Fibroblast of upper back skin (primary cell): ENCODE results near the gene CIBAR2.

Experiments
- DNase-seq: peaks from one replicate; pipeline ENCODE4 v3.0.0-alpha.2; 2013

CIBAR2 gene

GRCh38 chr16:85112364-85112763 lies at the start of gene CIBAR2:
Gene CIBAR2, minus strand, starts transcription at chr16:85112472. Its CDS starts 120 bp downstream, at chr16:85112352.
- no peak for DNase-seq

DNA sequence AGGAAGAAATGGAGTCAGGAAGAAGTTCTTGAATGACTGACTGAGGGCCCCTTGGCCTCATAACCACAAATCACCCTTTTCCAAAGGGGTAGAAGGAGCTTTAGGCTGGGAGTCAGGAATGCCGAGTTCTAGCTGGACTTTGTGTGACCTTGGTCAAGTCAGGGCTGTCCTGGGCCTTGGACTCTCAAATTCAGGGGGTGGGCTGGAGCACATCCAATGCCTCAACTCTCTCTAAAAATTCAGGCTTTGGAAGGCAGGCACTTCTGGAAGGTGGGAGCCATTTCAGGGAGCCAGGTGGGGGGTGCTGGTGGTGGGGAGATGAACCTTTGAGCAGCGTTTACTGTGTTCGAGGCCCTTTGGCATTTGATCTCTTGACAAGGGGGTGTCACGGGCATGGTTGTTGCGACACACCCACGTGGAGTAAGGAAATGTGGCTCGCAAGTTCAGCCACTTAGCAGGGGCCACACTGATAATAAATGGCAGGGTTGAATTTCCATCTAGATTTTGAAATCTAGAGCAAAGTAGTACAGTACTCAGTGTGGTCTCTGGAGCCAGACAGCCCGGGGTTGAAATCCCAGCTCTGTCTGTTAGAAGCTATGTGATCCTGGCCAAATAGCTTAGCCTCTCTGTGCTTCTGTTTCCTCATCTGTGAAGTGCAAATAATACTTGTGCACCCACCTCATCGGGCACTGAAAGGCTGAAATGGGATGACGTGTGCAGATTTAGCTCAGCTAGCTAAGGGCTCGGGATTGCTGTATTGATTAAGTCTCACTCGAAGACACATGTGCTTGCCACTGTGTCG lies 47.1 kb upstream of the CIBAR2 start:
- no peak for DNase-seq

- DNase-seq, result no peak
Measured at GRCh38 chr16:85158743-85159178, 46.5 kb upstream of the CIBAR2 start.

DNA sequence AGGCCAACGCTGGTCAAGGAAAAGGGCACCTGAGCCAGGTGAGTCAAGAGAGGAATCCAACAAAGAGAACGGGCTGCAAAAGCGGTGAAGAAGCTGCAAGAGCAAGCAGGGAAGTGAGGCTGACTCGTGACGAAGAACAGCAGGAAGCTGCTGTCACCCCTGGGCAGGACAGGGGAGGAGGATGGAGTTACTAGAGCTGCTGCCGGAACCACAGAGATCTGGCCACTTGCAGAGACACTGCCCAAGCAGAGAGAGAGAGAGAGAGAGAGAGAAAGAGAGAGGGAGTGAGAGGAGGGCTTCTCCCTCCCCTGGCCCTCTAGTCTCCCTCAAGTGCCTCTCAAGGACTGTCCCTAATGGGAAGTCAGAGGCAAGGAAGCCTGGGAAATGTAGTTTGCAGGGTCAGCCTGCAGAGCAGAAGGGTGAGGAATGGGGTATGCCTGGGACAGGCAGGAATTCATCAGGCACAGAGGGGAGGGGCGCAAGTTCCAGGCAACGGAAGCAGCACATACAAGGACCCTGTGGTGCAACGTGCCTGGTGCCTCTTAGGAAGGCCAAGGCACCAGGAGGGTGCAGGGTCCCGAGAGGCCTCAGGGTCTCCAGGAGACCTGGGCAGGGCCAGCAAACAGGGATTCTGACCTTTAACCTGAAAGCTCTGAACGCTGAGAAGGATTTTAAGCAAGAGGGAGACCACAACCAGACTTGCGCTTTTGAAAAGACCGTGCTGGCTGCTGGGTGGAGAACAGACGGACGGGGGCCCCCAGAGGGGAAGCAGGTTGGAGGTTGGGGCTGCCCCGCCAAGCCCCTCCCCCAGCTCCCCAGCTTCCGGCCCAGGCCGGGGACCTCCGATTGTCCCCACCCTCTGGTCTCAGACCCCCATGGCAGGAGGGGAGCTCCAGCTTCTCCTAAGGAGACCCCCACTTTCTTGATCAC lies 45.8 kb upstream of the CIBAR2 start:
- DNase-seq, result no peak

DNA sequence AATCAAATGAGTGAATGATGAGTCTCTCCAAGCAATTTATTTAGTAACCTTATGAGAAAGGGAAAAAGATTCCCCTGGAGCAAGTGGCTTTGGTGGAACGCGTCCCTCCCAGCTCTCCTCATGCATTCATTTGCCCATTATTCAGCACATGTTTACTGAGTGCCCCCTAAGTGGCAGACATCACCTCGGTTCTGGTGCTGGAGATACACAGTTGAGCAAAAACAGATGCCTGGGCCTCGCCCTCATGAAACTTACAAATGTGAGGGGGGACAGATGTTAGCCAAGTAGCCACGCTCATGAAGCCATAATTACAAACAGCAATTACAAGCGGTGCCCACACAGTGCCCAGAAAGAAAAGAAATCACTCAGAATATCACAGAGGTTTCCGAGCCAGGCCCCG lies 45.1 kb upstream of the CIBAR2 start:
- DNase-seq, result no peak

GRCh38 chr16:85156869-85157268 lies 44.6 kb upstream of the CIBAR2 start:
- no peak for DNase-seq

- no peak for DNase-seq
Measured at GRCh38 chr16:85156440-85156839, 44.2 kb upstream of the CIBAR2 start.

DNA sequence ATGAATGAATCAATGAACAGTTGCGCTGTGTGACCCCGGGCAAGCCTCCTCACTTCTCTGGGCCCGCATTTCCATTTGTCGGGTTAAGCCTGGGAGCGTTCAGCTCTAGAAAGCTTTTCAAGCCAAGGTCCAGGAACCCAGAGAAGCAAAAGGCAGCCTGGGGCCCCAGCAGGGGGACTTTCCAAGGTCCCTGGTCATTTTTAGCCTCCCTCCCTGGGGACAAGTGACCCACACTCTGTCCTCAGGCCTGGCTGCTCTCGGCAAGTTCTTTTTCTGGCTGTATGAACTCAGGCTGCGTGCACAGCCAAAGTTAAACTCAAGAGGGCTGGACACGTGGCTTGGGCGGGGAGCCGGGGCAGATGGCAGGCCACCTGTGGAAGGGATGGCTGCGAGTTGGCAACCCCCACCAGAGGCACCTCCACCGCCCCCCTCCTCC lies 41.4 kb upstream of the CIBAR2 start:
- no peak for DNase-seq

DNA sequence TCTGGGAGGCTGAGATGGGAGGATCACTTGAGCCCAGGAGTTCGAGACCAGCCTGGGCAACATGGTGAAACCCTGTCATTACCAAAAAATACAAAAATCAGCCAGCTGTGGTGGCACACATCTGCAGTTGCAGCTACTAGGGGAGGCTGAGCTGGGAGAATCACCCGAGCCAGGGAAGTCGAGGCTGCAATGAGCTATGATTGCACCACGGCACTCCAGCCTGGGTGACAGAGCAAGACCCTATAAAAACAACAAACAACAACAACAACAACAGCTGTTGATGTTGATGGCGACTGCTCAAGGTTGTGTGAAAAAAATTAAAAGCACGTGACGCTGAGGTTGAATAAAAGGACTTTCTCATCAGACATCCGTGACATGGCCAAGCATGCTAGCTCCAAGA lies 40.8 kb upstream of the CIBAR2 start:
- DNase-seq, result no peak

DNA sequence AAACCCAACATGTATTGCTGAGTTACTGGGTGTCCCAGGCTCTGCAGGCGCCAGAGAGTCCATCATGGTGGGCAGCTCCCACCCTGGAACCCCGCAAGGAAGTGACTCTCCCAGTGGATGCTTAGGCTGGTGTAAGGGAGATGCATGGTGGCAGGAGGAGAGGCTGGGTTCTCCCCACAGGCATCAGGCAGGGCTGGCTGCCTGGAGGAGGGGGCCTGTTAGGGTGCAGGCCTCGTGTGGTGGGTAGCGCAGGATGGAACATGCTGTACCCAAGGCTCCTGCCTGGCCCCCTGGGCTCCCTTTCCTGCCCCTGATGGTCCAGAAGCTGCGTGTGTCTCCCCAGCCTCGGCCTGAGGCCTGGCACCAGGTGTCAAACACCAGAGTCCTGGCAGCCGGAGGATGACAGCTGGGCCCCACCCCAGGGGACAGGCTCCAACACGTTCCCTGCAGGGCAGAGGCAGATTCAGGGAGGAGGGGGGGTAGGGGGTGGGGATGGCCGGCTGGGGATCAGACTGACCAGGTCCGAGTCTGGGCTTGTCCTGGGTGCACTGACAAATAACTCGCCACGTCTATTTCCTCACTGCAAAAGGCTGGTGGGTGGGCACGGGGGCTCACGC lies 40.2 kb upstream of the CIBAR2 start:
- no peak for DNase-seq

GRCh38 chr16:85151603-85152413 lies 39.5 kb upstream of the CIBAR2 start:
- peak; percentile 67 for DNase-seq

GRCh38 chr16:85151079-85151602 lies 38.9 kb upstream of the CIBAR2 start:
- no peak for DNase-seq

- DNase-seq, result no peak
Measured at GRCh38 chr16:85150331-85150940, 38.2 kb upstream of the CIBAR2 start.

- no peak for DNase-seq
Measured at GRCh38 chr16:85149776-85150175, 37.5 kb upstream of the CIBAR2 start.

GRCh38 chr16:85148931-85149330 lies 36.7 kb upstream of the CIBAR2 start:
- no peak for DNase-seq

GRCh38 chr16:85146922-85147651 lies 34.8 kb upstream of the CIBAR2 start:
- DNase-seq, result no peak

DNA sequence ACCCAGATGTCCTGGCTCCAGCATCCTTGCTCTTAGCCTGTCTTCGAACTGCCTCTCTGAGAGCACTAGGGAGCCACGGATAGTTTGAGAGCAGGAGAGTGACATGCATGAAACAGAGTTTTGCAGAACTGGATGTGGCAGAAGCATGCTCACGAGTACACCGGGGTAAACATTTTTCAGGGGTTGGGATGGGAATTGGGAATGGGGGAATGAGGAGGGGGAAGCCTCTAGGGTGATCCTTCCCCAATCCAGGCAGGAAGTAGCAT lies 34.2 kb upstream of the CIBAR2 start:
- DNase-seq, result no peak

DNA sequence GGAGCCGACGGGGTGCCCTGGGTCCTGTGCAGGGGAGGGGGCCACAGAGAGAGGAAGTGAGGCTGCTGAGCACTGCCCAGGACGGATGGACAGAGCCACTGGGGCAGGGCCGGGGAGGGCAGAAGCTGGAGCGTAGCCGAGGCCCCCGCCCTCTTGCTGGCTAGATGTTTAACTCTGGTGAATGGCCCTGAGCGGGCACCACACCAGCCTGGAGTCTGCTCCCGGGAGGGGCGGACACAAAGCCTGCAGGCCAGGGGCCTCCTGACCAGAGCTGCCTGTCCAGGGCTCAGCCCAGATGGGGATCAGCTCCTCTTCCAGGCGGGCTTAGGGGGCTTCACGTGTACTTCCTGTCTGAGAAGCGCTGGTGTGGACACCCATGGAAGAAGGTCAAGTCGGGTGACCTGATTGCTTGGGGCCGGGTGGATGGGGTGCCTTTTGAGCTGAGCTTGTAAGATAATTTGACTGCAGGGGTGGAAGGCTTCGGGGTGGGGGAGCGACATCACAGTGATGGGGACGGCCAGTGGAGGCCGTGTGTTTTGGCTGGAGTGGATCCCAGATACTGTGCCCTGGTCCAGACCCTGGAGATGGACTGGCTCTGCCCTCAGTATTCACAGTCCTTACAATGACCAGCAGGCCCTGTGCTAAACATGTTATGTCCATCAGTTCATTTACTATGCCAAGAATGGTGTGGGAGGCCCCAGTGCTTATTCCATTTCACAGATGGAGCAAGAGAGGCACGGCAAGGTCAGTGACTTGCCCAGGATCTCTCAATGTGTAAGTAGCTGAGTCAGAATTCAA lies 33.7 kb upstream of the CIBAR2 start:
- no peak for DNase-seq

DNA sequence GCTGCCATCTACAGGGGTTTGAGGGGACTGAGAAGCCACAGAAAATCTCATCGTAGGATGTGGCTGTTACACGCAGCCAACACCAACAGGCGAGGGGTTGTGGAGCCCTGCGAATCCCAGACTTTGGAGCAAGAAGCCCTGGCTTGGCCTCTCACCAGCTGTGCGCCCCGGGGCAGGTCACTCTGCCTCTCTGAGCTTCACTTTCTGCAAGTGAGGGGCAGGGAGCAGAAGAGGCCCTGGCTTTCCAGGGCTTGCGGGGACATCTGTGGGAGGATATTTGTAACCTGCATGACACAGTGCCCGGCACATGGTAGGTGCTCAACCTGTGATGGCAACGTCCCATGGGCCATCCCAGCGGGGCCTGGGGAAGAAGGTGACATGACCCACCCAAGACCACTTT lies 32.9 kb upstream of the CIBAR2 start:
- DNase-seq, result no peak
